ENCODE results near the gene PXDC1. TPM values are rescaled to one million over a fixed set of nuclear protein-coding genes. Genes with fewer than 3 reads are reported as not detected.

Gene PXDC1
- total RNA-seq, 4 donors from 2014 or later, result 58.4 to 103 (median 72.4) TPM

GRCh38 chr6:3707751-3708412 lies 43.6 kb downstream of the PXDC1 start:
- no peak for DNase-seq (ENCODE audit: low spot score in 2 of 2)
- 90 to 92% methylated on average over 10 of the region's 10 CpGs for WGBS, 2 donors

GRCh38 chr6:3707024-3707423 lies 44.5 kb downstream of the PXDC1 start:
- DNase-seq (ENCODE audit: low spot score in 2 of 2), result no peak
- intact Hi-C loops (cut with DNase I; ENCODE audit: low total_unique reads), result no loop called here
- no peak overlapping the region for H3K4me3 ChIP-seq (ENCODE audit: low read depth, poor library complexity, severe bottlenecking)
- 57 to 73% methylated on average over 2 of the region's 2 CpGs for WGBS, 2 donors
- no peak for TF ChIP-seq POLR2A (IDR thresholded peaks at IDR 0.05)
- TF ChIP-seq, protein P1, sequence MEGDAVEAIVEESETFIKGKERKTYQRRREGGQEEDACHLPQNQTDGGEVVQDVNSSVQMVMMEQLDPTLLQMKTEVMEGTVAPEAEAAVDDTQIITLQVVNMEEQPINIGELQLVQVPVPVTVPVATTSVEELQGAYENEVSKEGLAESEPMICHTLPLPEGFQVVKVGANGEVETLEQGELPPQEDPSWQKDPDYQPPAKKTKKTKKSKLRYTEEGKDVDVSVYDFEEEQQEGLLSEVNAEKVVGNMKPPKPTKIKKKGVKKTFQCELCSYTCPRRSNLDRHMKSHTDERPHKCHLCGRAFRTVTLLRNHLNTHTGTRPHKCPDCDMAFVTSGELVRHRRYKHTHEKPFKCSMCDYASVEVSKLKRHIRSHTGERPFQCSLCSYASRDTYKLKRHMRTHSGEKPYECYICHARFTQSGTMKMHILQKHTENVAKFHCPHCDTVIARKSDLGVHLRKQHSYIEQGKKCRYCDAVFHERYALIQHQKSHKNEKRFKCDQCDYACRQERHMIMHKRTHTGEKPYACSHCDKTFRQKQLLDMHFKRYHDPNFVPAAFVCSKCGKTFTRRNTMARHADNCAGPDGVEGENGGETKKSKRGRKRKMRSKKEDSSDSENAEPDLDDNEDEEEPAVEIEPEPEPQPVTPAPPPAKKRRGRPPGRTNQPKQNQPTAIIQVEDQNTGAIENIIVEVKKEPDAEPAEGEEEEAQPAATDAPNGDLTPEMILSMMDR (IDR thresholded peaks at IDR 0.05), result no peak

More at GRCh38 chr6:3707751-3708412, 43.6 kb downstream of the PXDC1 start:
- no peak overlapping the region for H3K4me3 ChIP-seq (ENCODE audit: low read depth, poor library complexity, severe bottlenecking)
- TF ChIP-seq, protein P1 (IDR thresholded peaks at IDR 0.05), result no peak
- TF ChIP-seq POLR2A (IDR thresholded peaks at IDR 0.05), result no peak
- intact Hi-C loops (cut with DNase I; ENCODE audit: low total_unique reads), result no loop called here

DNA sequence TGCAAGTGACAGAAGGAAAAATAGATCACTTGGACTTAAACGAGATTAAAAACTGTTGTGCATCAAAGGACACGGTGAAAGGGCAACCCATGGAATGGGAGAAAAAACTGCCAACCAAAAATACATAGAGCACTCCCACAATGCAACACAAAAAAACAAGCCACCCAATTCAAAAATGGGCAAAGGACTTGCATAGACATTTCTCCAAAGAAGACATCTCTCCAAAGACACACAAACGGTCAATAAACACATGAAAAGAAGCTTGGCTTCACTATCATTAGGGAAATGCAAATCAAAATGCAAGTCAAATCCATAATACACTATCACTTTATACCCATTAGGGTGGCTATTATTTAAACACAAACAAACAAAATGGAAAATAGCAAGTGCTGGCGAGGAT lies 45.0 kb downstream of the PXDC1 start:
- no peak for TF ChIP-seq POLR2A (IDR thresholded peaks at IDR 0.05)
- TF ChIP-seq, protein P1 (IDR thresholded peaks at IDR 0.05), result no peak
- no peak overlapping the region for H3K4me3 ChIP-seq (ENCODE audit: low read depth, poor library complexity, severe bottlenecking)
- intact Hi-C loops (cut with DNase I; ENCODE audit: low total_unique reads), result no loop called here
- no peak for DNase-seq (ENCODE audit: low spot score in 2 of 2)
- WGBS, 2 donors, result 81 to 87% methylated on average over 4 of the region's 4 CpGs

DNA sequence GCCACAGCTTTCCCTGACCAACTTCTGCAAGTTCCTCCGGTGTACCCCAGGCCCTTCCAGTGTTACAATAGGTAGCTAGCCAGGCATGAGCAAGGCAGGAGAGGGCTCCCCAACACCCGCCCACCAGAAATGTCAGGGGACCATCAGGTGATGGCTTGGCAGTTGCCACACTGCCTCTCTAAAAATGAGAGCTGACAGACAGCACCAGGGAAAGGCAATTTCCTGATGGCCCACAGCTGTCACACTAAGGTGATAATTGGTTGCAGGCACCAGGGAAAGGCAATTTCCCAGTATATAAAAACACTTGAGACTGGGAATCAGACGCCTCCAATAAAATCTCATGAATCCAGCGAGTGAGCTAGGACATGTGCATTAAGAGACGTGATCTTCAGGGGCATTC lies 49.9 kb downstream of the PXDC1 start:
- TF ChIP-seq, protein P1 (IDR thresholded peaks at IDR 0.05), result no peak
- H3K4me3 ChIP-seq (ENCODE audit: low read depth, poor library complexity, severe bottlenecking), result no peak overlapping the region
- no peak for DNase-seq (ENCODE audit: low spot score in 2 of 2)
- intact Hi-C loops (cut with DNase I; ENCODE audit: low total_unique reads), result no loop called here
- 81 to 83% methylated on average over 4 to 5 of the region's 5 CpGs for WGBS, 2 donors

GRCh38 chr6:3699231-3699630 lies 52.3 kb downstream of the PXDC1 start:
- WGBS, 2 donors, result 94 to 99% methylated on average over 3 of the region's 3 CpGs

More at GRCh38 chr6:3699231-3699630, 52.3 kb downstream of the PXDC1 start:
- no peak for TF ChIP-seq POLR2A (IDR thresholded peaks at IDR 0.05)
- TF ChIP-seq, protein P1 (IDR thresholded peaks at IDR 0.05), result no peak
- intact Hi-C loops (cut with DNase I; ENCODE audit: low total_unique reads), result no loop called here
- no peak for DNase-seq (ENCODE audit: low spot score in 2 of 2)
- no peak overlapping the region for H3K4me3 ChIP-seq (ENCODE audit: low read depth, poor library complexity, severe bottlenecking)

Measured in lower leg skin (tissue), 4 donors.